GM10266 (cell line): ENCODE data around the gene KCNQ5.

ENCODE experiments used
- DNase-seq: peaks from one replicate; pipeline ENCODE4 v3.0.0; 2012; ENCODE audit errors: extremely low spot score
- CTCF ChIP-seq: IDR thresholded peaks from 2 replicates; pipeline ENCODE4 v1.5.1; 2012; ENCODE audit warnings: mild to moderate bottlenecking, low read depth; ENCODE audit not compliant: control insufficient read depth, insufficient read depth; ENCODE audit errors: missing control alignments

The KCNQ5 gene

GRCh38 chr6:72716916-72717315 lies 95.1 kb downstream of the KCNQ5 start:
- no peak for DNase-seq
- TF ChIP-seq CTCF = no peak

GRCh38 chr6:72720464-72720863 lies 98.6 kb downstream of the KCNQ5 start:
- DNase-seq = no peak
- no peak for TF ChIP-seq CTCF

GRCh38 chr6:72721346-72721745 lies 99.5 kb downstream of the KCNQ5 start:
- DNase-seq = no peak
- TF ChIP-seq CTCF = no peak

GRCh38 chr6:72724545-72724944 lies 102.7 kb downstream of the KCNQ5 start:
- no peak for TF ChIP-seq CTCF
- peak; percentile 18 for DNase-seq

- no peak for DNase-seq
- TF ChIP-seq CTCF = no peak
Observed at GRCh38 chr6:72728706-72729343, 107.0 kb downstream of the KCNQ5 start.

- DNase-seq = no peak
Observed at GRCh38 chr6:72733045-72733444, 111.2 kb downstream of the KCNQ5 start.

GRCh38 chr6:72738091-72738490 lies 116.2 kb downstream of the KCNQ5 start:
- no peak for TF ChIP-seq CTCF
- DNase-seq = no peak

More at GRCh38 chr6:72733045-72733444, 111.2 kb downstream of the KCNQ5 start:
- TF ChIP-seq CTCF = no peak
